Keratinocyte (primary cell): ENCODE measurements around the gene PAPPA2. TPM values are rescaled to one million over a fixed set of nuclear protein-coding genes. Genes with fewer than 3 reads are reported as not detected.

Experiments used
- DNase-seq: peaks from one replicate; pipeline ENCODE4 v3.0.0-alpha.2; 2011; ENCODE audit warnings: low read depth, missing footprints, low spot score
- FAIRE-seq: peaks from 2 replicates; lab custom pipeline; 2011; peaks lifted over from hg19 to GRCh38; lab: Jason Lieb, UNC
- H2AFZ ChIP-seq: 2 replicates; pipeline ENCODE4 v1.6.0; 2012; ENCODE audit warnings: low read length, control low read depth, inconsistent platforms; ENCODE audit not compliant: control insufficient read depth
- H3K27ac ChIP-seq: 2 replicates; pipeline ENCODE4 v1.5.1; 2011; ENCODE audit warnings: low read length; ENCODE audit not compliant: control insufficient read depth, insufficient read depth
- H3K27me3 ChIP-seq: 3 replicates; pipeline ENCODE4 v1.6.0; 2011; ENCODE audit warnings: low read length; ENCODE audit not compliant: control insufficient read depth, insufficient read depth; ENCODE audit errors: extremely low read depth
- H3K36me3 ChIP-seq, 2 experiments: 2 replicates in 1 of 2; 3 replicates in 1 of 2; pipeline ENCODE4 v1.5.1; 2011; ENCODE audit warnings: low read length in 2 of 2, mild to moderate bottlenecking in 1 of 2; ENCODE audit not compliant: control insufficient read depth in 2 of 2, insufficient read depth in 2 of 2; ENCODE audit errors: extremely low read depth in 1 of 2
- H3K4me1 ChIP-seq: 3 replicates; pipeline ENCODE4 v1.5.1; 2011; ENCODE audit warnings: low read length; ENCODE audit not compliant: control insufficient read depth, insufficient read depth; ENCODE audit errors: extremely low read depth
- H3K4me2 ChIP-seq: 3 replicates; pipeline ENCODE4 v1.6.0; 2011; ENCODE audit warnings: low read depth, low read length; ENCODE audit not compliant: control insufficient read depth, insufficient read depth; ENCODE audit errors: extremely low read depth
- H3K4me3 ChIP-seq, 3 experiments: fragments of 200-600 bp in 1 of 3; sonication (generic) in 1 of 3; 2 replicates in 2 of 3; 3 replicates in 1 of 3; pipeline ENCODE4 v1.5.1; 2011 to 2016; ENCODE audit warnings: low read length in 3 of 3, mild to moderate bottlenecking in 3 of 3, control low read depth in 2 of 3, inconsistent platforms in 1 of 3, low read depth in 1 of 3, mixed read lengths in 1 of 3, mixed run types in 1 of 3, moderate library complexity in 1 of 3; ENCODE audit not compliant: control insufficient read depth in 2 of 3, insufficient read depth in 2 of 3; ENCODE audit errors: extremely low read depth in 1 of 3
- H3K79me2 ChIP-seq: 2 replicates; pipeline ENCODE4 v1.6.0; 2012; ENCODE audit warnings: low read length; ENCODE audit not compliant: control insufficient read depth, insufficient read depth
- H3K9ac ChIP-seq: 3 replicates; pipeline ENCODE4 v1.6.0; 2011; ENCODE audit warnings: low read length; ENCODE audit not compliant: control insufficient read depth, insufficient read depth; ENCODE audit errors: extremely low read depth
- H3K9me1 ChIP-seq: 3 replicates; pipeline ENCODE4 v1.6.0; 2011; ENCODE audit warnings: low read length; ENCODE audit not compliant: control insufficient read depth, insufficient read depth; ENCODE audit errors: extremely low read depth
- H3K9me3 ChIP-seq: 2 replicates; pipeline ENCODE4 v1.5.1; 2012; ENCODE audit warnings: low read depth, low read length; ENCODE audit not compliant: control insufficient read depth
- H4K20me1 ChIP-seq: 3 replicates; pipeline ENCODE4 v1.6.0; 2011; ENCODE audit warnings: low read length; ENCODE audit not compliant: control insufficient read depth, insufficient read depth; ENCODE audit errors: extremely low read depth
- EZH2 ChIP-seq: IDR thresholded peaks from one replicate; pipeline ENCODE4 v1.6.1; 2012; ENCODE audit warnings: inconsistent platforms, mild to moderate bottlenecking, low read length, moderate library complexity
- dilution Hi-C: fragments of 300-500 bp; cut with MboI; formaldehyde crosslinking; loops from one replicate; pipeline ENCODE4 v1.7.0; 2020; ENCODE audit warnings: low sequenced_read_pairs; ENCODE audit not compliant: extremely low pct_ligation_motif_present
- polyA plus RNA-seq, 5 experiments: library from polyadenylated mRNA; depleted of rRNA in 3 of 5; stranded (reverse) in 3 of 5; stranded (forward) in 1 of 5; unstranded in 1 of 5; fragments of >200 nt; gene quantifications; 1 replicate in 1 of 5; 2 replicates in 3 of 5; 3 replicates in 1 of 5; pipeline versions ENCODE4 v1.2.1 to v1.2.3, GENCODE V29; 2011 to 2012; ENCODE audit warnings: missing spikeins in 2 of 5, low read depth in 1 of 5, low replicate concordance in 1 of 5
- TF ChIP-seq, protein P1 (sequence below), 3 experiments: IDR thresholded peaks in 1 of 3; conservative IDR thresholded peaks in 1 of 3; optimal IDR thresholded peaks in 1 of 3; 2 replicates in 2 of 3; 3 replicates in 1 of 3; pipeline versions ENCODE3 to v1.5.1; 2011; ENCODE audit warnings: low read length in 3 of 3, mild to moderate bottlenecking in 3 of 3, moderate library complexity in 2 of 3, control low read depth in 1 of 3, inconsistent platforms in 1 of 3; ENCODE audit not compliant: insufficient read depth in 2 of 3; ENCODE audit errors: extremely low read depth in 1 of 3

PAPPA2 gene
- polyA plus RNA-seq, 1 donor (not counting 4 experiments of a cell fraction or from before 2014, with no cell fraction given), result 0.07 TPM

DNA sequence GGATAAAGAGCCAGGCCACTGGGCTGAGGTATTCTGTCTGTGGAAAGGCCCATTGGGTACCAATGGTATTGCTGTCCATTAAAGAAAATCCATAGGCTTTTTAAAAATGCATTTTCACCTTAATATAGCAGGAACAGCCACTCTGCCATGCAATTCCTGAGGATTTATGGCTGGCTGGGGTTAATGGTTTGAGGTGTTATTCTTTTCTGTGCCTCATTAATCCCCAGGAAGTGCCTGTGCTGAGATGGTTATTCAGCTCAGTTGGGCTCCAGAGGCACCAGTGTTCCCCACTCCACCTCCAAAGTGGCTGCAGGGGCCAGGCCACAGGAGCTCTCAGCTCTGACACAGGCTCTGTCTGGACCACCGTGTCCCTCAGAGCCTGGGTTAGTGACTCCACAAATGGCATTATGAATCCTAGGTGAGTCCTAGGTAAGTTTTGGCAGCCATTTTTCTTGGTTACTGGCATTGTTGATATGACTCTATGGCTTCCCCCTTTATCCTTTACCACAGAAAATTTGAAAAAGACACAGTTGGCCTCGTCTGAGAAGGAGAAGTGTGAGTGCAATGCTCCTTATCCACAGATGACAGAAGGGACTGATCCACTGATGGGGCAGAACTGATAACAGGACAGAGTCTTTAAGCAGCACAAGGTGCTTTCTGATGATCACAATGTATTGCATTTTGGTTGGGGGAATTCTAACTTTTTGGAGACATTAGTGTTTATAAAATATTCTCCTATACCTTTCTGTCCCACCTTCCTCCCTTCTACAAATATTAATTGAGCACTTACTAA lies 2.2 kb upstream of the PAPPA2 start:
- Histone ChIP-seq H3K27me3 (no peaks in the 10 kb centered on the region), H4K20me1 (no peaks in the 10 kb centered on the region)

GRCh38 chr1:176461576-176461975 lies 1.4 kb upstream of the PAPPA2 start:
- DNase-seq (no peak), FAIRE-seq (no peak)
- no peak overlapping the region for H3K4me3 ChIP-seq
- H3K4me1 ChIP-seq, result no peaks in the 10 kb centered on the region
- no peaks in the 10 kb centered on the region for H3K9me1 ChIP-seq
- no peaks in the 10 kb centered on the region for H3K36me3 ChIP-seq
- no peaks in the 10 kb centered on the region for H3K9me3 ChIP-seq
- TF ChIP-seq, protein P1, sequence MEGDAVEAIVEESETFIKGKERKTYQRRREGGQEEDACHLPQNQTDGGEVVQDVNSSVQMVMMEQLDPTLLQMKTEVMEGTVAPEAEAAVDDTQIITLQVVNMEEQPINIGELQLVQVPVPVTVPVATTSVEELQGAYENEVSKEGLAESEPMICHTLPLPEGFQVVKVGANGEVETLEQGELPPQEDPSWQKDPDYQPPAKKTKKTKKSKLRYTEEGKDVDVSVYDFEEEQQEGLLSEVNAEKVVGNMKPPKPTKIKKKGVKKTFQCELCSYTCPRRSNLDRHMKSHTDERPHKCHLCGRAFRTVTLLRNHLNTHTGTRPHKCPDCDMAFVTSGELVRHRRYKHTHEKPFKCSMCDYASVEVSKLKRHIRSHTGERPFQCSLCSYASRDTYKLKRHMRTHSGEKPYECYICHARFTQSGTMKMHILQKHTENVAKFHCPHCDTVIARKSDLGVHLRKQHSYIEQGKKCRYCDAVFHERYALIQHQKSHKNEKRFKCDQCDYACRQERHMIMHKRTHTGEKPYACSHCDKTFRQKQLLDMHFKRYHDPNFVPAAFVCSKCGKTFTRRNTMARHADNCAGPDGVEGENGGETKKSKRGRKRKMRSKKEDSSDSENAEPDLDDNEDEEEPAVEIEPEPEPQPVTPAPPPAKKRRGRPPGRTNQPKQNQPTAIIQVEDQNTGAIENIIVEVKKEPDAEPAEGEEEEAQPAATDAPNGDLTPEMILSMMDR (optimal IDR thresholded peaks at IDR 0.05 in 1 of 3, IDR thresholded peaks at IDR 0.05 in 1 of 3, conservative IDR thresholded peaks at IDR 0.05 in 1 of 3; ENCODE audit: extremely low read depth in 1 of 3, insufficient read depth in 2 of 3, low read length in 3 of 3), result no peak
- no peak for TF ChIP-seq EZH2
- dilution Hi-C loops, result no loop called here
- H3K27me3 ChIP-seq, result no peaks in the 10 kb centered on the region
- no peak overlapping the region for H3K9ac ChIP-seq
- H4K20me1 ChIP-seq, result no peaks in the 10 kb centered on the region
- H3K79me2 ChIP-seq, result no peaks in the 10 kb centered on the region
- no peak overlapping the region for H2AFZ ChIP-seq
- no peak overlapping the region for H3K4me2 ChIP-seq
- no peak overlapping the region for H3K27ac ChIP-seq

More for the DNA sequence above, 2.2 kb upstream of the PAPPA2 start:
- Histone ChIP-seq H3K4me3 (no peak overlapping the region), H3K4me1 (no peaks in the 10 kb centered on the region), H3K9me1 (no peaks in the 10 kb centered on the region), H2AFZ (no peak overlapping the region), H3K27ac (no peak overlapping the region), H3K36me3 (no peaks in the 10 kb centered on the region), H3K4me2 (no peak overlapping the region), H3K9me3 (no peaks in the 10 kb centered on the region), H3K79me2 (no peaks in the 10 kb centered on the region), H3K9ac (no peak overlapping the region)
- dilution Hi-C loops, result no loop called here
- FAIRE-seq (no peak), DNase-seq (no peak)
- TF ChIP-seq, protein P1 (optimal IDR thresholded peaks at IDR 0.05 in 1 of 3, IDR thresholded peaks at IDR 0.05 in 1 of 3, conservative IDR thresholded peaks at IDR 0.05 in 1 of 3; ENCODE audit: extremely low read depth in 1 of 3, insufficient read depth in 2 of 3, low read length in 3 of 3), result no peak
- no peak for TF ChIP-seq EZH2
